HepG2 (cell line): ENCODE results near the gene GJA9. TPM values are rescaled to one million over a fixed set of nuclear protein-coding genes. Genes with fewer than 3 reads are reported as not detected.

Experiments
- BHLHE40 ChIP-seq: IDR thresholded peaks from 2 replicates; pipeline ENCODE4 v1.6.1; 2011; ENCODE audit warnings: low read length, improper control_type of control experiment
- EEA1 ChIP-seq: sonication (generic); formaldehyde crosslinking; IDR thresholded peaks from 2 replicates; pipeline ENCODE4 v1.5.1; 2020; ENCODE audit warnings: mild to moderate bottlenecking, missing genetic modification reagents, borderline replicate concordance
- FOXA3 ChIP-seq: IDR thresholded peaks from 2 replicates; pipeline ENCODE4 v1.6.1; 2016; ENCODE audit warnings: missing genetic modification reagents, missing compliant biosample characterization
- GABPB1 ChIP-seq: IDR thresholded peaks from 2 replicates; pipeline ENCODE4 v1.6.1; 2016; ENCODE audit warnings: mild to moderate bottlenecking, missing genetic modification reagents, moderate library complexity, missing compliant biosample characterization
- IRF2 ChIP-seq: IDR thresholded peaks from 2 replicates; pipeline ENCODE4 v1.6.1; 2018; ENCODE audit warnings: missing genetic modification reagents, missing compliant biosample characterization
- KDM5B ChIP-seq: sonication (generic); formaldehyde crosslinking; IDR thresholded peaks from 2 replicates; pipeline ENCODE4 v1.4.0; 2020; ENCODE audit warnings: missing genetic modification reagents, mild to moderate bottlenecking, borderline replicate concordance
- RAD21 ChIP-seq: fragments of 450-650 bp; formaldehyde crosslinking; IDR thresholded peaks from 2 replicates; pipeline ENCODE4 v1.5.0; 2020; ENCODE audit warnings: mild to moderate bottlenecking
- SAFB2 ChIP-seq: sonication (generic); formaldehyde crosslinking; IDR thresholded peaks from 2 replicates; pipeline ENCODE4 v1.5.1; 2020; ENCODE audit warnings: missing genetic modification reagents, low read depth, mild to moderate bottlenecking, borderline replicate concordance
- SIX1 ChIP-seq: sonication (generic); formaldehyde crosslinking; IDR thresholded peaks from 2 replicates; pipeline ENCODE4 v1.4.0; 2020; ENCODE audit warnings: missing genetic modification reagents, borderline replicate concordance
- SNAI1 ChIP-seq: sonication (generic); formaldehyde crosslinking; IDR thresholded peaks from 2 replicates; pipeline ENCODE4 v1.5.0; 2020; ENCODE audit warnings: mild to moderate bottlenecking, missing genetic modification reagents, borderline replicate concordance
- SP1 ChIP-seq, 2 experiments: fragments of 450-650 bp in 1 of 2; sonication (generic) in 1 of 2; formaldehyde crosslinking in 1 of 2; IDR thresholded peaks; 2 replicates each; pipeline versions ENCODE4 v1.4.0 to v1.6.1; 2016 to 2020; ENCODE audit warnings: missing genetic modification reagents in 1 of 2
- TCF7L2 ChIP-seq: IDR thresholded peaks from 2 replicates; pipeline ENCODE4 v1.6.1; 2011; ENCODE audit warnings: mild to moderate bottlenecking, low read depth, low read length, moderate library complexity
- TOE1 ChIP-seq: sonication (generic); formaldehyde crosslinking; IDR thresholded peaks from 2 replicates; pipeline ENCODE4 v1.4.0; 2020; ENCODE audit warnings: mild to moderate bottlenecking, missing genetic modification reagents
- ZBTB1 ChIP-seq: sonication (generic); formaldehyde crosslinking; IDR thresholded peaks from 2 replicates; pipeline ENCODE4 v1.4.0; 2020; ENCODE audit warnings: missing genetic modification reagents, borderline replicate concordance
- ZNF124 ChIP-seq: sonication (generic); formaldehyde crosslinking; IDR thresholded peaks from 2 replicates; pipeline ENCODE4 v1.4.0; 2020; ENCODE audit warnings: missing genetic modification reagents
- ZNF549 ChIP-seq: sonication (generic); formaldehyde crosslinking; IDR thresholded peaks from 2 replicates; pipeline ENCODE4 v1.5.0; 2020; ENCODE audit warnings: missing genetic modification reagents
- ZNF552 ChIP-seq: sonication (generic); formaldehyde crosslinking; IDR thresholded peaks from 2 replicates; pipeline ENCODE4 v1.9.0; 2022; ENCODE audit warnings: missing genetic modification reagents, mild to moderate bottlenecking, borderline replicate concordance
- ZNF614 ChIP-seq: IDR thresholded peaks from 2 replicates; pipeline ENCODE4 v1.6.1; 2018; ENCODE audit warnings: missing biosample characterization, missing genetic modification reagents, inconsistent platforms, borderline replicate concordance
- ZNF672 ChIP-seq: sonication (generic); formaldehyde crosslinking; IDR thresholded peaks from 2 replicates; pipeline ENCODE4 v1.8.1; 2022; ENCODE audit warnings: missing genetic modification reagents
- ZNF761 ChIP-seq: sonication (generic); formaldehyde crosslinking; conservative IDR thresholded peaks from 2 replicates; pipeline ENCODE4 v1.4.0; 2020; ENCODE audit warnings: mild to moderate bottlenecking, missing genetic modification reagents
- ZNF83 ChIP-seq: sonication (generic); formaldehyde crosslinking; IDR thresholded peaks from 2 replicates; pipeline ENCODE4 v1.4.0; 2020; ENCODE audit warnings: missing genetic modification reagents, mild to moderate bottlenecking, borderline replicate concordance
- polyA plus RNA-seq, 8 experiments: library from polyadenylated mRNA; depleted of rRNA in 3 of 8; stranded (reverse) in 7 of 8; unstranded in 1 of 8; fragments of >200 nt; fragmentation: Illumina TruSeq in 4 of 8; extraction: Trizol in 4 of 8; gene quantifications; 2 replicates each; pipeline versions ENCODE4 v1.2.1 to v1.2.3, GENCODE V29; 2011 to 2016; ENCODE audit warnings: low read depth in 4 of 8, missing spikeins in 1 of 8, mixed read lengths in 1 of 8; ENCODE audit not compliant: insufficient read depth in 1 of 8
- total RNA-seq, 5 experiments: library from RNA; depleted of rRNA; stranded (reverse); fragments of >200 nt; fragmentation: Illumina TruSeq; extraction: Trizol; gene quantifications; 2 replicates each; pipeline ENCODE4 v1.2.3, GENCODE V29; 2016; ENCODE audit warnings: low read depth in 1 of 5
- TF ChIP-seq, protein P1 (sequence below): sonication (generic); IDR thresholded peaks from 2 replicates; pipeline ENCODE4 v1.6.1; 2016; ENCODE audit warnings: low read depth, borderline replicate concordance
- TF ChIP-seq, protein P2 (sequence below): fragments of 450-650 bp; IDR thresholded peaks from 2 replicates; pipeline ENCODE4 v1.6.1; 2017
- TF ChIP-seq, protein P3 (sequence below): sonication (generic); formaldehyde crosslinking; IDR thresholded peaks from 2 replicates; pipeline ENCODE4 v1.9.0; 2022; ENCODE audit warnings: low read depth, missing genetic modification reagents
- TF ChIP-seq, protein P4 (sequence below): sonication (generic); formaldehyde crosslinking; IDR thresholded peaks from 2 replicates; pipeline ENCODE4 v1.5.0; 2020; ENCODE audit warnings: mild to moderate bottlenecking, missing genetic modification reagents

The GJA9 gene
- total and polyA plus RNA-seq, 2 of the 13 experiments (the other 11 are each of a cell fraction or from before 2014, with no cell fraction given): 0.08 to 0.13 TPM

DNA sequence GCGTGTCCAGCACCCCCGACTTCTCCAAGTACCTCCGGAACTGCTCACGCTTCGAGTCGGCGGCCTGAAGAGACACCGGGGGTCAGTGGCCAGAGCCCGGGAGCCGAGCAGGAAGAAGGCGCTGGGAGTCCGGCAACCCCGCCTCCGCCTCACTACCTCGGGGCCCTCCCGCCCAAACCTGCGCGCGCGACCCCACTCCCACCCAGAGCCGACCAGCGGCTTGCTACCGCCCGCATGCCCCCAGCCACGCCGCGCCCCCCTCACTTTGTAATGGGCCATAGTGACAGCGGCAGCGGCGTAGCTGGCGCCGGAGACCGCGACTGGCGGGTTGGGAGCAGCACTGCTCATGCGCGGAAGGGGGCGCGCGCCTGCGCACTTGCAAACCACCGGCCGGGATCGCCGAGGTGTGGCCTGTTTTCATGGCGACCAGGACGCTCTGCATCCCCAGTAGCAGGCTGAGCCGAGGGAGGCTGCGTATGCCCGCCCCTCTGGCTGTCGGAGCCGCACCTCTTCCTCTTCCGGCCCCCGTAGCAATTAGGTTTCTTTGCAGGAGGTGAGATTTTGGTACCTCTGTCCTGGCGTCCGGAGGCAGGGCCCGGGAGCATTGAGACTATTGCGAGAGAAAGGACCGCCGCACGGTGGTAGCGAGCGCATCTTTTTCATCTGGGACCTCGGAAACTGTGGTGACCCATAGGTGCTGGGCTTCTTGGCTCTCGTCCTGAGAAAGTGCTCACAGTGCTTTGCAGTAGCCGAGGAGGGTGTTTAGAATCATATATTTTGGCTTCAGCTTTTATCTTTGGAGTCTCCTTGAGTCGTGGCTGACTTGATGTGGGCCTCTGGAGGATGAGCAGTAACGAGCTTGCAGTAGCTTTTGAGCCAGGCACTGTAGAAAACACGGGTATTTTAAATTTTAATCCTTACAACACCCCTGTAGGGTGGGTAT is 8.1 kb downstream of the GJA9 start, which contains the start of gene MYCBP (continued):
- TF ChIP-seq FOXA3 (CRISPR knock-in tag): no peak
- TF ChIP-seq ZNF614: 0 out of 2 replicates have a peak, but pooled peaks have one; percentile 39
- TF ChIP-seq ZBTB1 (CRISPR knock-in tag): no peak
- TF ChIP-seq, protein P1, sequence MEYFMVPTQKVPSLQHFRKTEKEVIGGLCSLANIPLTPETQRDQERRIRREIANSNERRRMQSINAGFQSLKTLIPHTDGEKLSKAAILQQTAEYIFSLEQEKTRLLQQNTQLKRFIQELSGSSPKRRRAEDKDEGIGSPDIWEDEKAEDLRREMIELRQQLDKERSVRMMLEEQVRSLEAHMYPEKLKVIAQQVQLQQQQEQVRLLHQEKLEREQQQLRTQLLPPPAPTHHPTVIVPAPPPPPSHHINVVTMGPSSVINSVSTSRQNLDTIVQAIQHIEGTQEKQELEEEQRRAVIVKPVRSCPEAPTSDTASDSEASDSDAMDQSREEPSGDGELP: no peak
- TF ChIP-seq, protein P2, sequence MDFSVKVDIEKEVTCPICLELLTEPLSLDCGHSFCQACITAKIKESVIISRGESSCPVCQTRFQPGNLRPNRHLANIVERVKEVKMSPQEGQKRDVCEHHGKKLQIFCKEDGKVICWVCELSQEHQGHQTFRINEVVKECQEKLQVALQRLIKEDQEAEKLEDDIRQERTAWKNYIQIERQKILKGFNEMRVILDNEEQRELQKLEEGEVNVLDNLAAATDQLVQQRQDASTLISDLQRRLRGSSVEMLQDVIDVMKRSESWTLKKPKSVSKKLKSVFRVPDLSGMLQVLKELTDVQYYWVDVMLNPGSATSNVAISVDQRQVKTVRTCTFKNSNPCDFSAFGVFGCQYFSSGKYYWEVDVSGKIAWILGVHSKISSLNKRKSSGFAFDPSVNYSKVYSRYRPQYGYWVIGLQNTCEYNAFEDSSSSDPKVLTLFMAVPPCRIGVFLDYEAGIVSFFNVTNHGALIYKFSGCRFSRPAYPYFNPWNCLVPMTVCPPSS: no peak
- TF ChIP-seq ZNF124 (CRISPR knock-in tag): no peak
- TF ChIP-seq GABPB1 (CRISPR knock-in tag): peak; percentile 95
- TF ChIP-seq BHLHE40: peak; percentile 6; the same call in 1 of the 2 replicates
- 0 out of 2 replicates have a peak, but pooled peaks have one; percentile 60 for TF ChIP-seq ZNF761 (CRISPR knock-in tag)
- TF ChIP-seq RAD21 (CRISPR knock-in tag): no peak; the same call in 1 of the 2 replicates
- TF ChIP-seq TOE1 (CRISPR knock-in tag): no peak
- peak; percentile 50; the same call in 1 of the 2 replicates for TF ChIP-seq IRF2
- TF ChIP-seq ZNF83: 0 out of 2 replicates have a peak, but pooled peaks have one; percentile 65
- TF ChIP-seq ZNF672: no peak
- TF ChIP-seq SAFB2 (CRISPR knock-in tag): peak; percentile 80; the same call in 1 of the 2 replicates
- TF ChIP-seq TCF7L2: no peak
- 0 out of 2 replicates have a peak, but pooled peaks have one; percentile 28 for TF ChIP-seq SNAI1
- no peak for TF ChIP-seq SP1 (IDR thresholded peaks at IDR 0.05)
- TF ChIP-seq SP1 (CRISPR knock-in tag; IDR thresholded peaks at IDR 0.05): peak; percentile 39; the same call in 1 of the 2 replicates
- peak; percentile 90; the same call in 1 of the 2 replicates for TF ChIP-seq KDM5B (CRISPR knock-in tag)
- TF ChIP-seq, protein P3, sequence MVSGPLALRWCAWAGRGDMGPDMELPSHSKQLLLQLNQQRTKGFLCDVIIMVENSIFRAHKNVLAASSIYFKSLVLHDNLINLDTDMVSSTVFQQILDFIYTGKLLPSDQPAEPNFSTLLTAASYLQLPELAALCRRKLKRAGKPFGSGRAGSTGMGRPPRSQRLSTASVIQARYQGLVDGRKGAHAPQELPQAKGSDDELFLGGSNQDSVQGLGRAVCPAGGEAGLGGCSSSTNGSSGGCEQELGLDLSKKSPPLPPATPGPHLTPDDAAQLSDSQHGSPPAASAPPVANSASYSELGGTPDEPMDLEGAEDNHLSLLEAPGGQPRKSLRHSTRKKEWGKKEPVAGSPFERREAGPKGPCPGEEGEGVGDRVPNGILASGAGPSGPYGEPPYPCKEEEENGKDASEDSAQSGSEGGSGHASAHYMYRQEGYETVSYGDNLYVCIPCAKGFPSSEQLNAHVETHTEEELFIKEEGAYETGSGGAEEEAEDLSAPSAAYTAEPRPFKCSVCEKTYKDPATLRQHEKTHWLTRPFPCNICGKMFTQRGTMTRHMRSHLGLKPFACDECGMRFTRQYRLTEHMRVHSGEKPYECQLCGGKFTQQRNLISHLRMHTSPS: no peak
- TF ChIP-seq, protein P4, sequence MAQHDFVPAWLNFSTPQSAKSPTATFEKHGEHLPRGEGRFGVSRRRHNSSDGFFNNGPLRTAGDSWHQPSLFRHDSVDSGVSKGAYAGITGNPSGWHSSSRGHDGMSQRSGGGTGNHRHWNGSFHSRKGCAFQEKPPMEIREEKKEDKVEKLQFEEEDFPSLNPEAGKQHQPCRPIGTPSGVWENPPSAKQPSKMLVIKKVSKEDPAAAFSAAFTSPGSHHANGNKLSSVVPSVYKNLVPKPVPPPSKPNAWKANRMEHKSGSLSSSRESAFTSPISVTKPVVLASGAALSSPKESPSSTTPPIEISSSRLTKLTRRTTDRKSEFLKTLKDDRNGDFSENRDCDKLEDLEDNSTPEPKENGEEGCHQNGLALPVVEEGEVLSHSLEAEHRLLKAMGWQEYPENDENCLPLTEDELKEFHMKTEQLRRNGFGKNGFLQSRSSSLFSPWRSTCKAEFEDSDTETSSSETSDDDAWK (CRISPR knock-in tag): no peak
- 0 out of 2 replicates have a peak, but pooled peaks have one; percentile 21 for TF ChIP-seq SIX1
- TF ChIP-seq ZNF549 (CRISPR knock-in tag): no peak
- TF ChIP-seq ZNF552 (CRISPR knock-in tag): no peak
- TF ChIP-seq EEA1 (CRISPR knock-in tag): no peak
